ENCODE measurements around the gene PAXIP1.

Gene PAXIP1

DNA sequence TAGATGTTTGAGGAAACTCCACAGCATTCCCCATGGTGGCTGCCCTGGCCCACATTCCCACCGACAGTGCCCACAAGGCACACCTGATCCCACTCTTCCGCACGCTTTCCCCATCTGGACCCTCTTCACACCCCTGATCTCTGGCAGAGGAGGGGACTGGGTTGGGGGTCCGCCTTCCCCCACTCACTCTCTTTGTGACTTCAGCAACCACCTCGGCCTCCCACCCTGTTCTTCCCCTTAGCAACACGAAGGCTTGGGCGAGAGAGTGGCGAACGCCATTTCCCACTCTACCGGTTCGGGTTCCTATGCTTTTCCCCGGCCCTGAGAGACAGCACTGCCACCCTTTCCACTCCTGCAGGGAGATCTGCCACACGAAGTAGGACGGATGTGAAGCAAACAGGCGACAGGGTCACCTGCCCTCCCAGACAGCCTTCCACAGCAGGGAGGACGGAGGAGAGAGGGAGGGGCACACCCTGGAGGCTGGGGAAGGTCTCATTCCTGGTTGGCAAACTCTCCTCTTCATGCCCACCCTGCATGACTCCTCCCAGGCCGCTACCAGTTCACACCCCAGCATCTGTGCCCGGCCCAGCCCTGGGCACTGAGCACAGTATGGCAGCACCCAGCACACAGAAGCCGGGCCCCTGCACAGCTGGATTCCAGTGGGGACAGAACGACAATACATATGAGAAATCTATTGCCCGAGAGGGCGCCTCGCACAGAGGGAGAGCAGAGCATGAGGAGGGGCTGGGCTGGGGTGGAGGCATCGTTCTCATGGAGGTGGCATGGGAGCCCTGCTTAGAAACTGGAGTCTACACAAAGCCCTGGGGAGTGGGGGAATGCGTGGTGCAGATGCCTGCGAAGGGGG is 93.5 kb downstream of the PAXIP1 start:
- POLR2A ChIA-PET = no interaction called here

GRCh38 chr7:154907651-154908620 is 95.0 kb downstream of the PAXIP1 start:
- DNase-seq (ENCODE audit: extremely low spot score) = no peak
- no peak for TF ChIP-seq CTCF (IDR thresholded peaks at IDR 0.05; ENCODE audit: control extremely low read depth, extremely low read depth, low read depth, missing control alignments)
- CTCF ChIA-PET = interaction anchor here (0.6 to 1.5 kb wide), 2 partner anchors 9 to 20 kb away, joined by 3 to 5 read pairs; no protein-coding TSS in a partner anchor
- POLR2A ChIA-PET = no interaction called here

More for the DNA sequence above, 93.5 kb downstream of the PAXIP1 start:
- DNase-seq (ENCODE audit: extremely low spot score) = no peak
- CTCF ChIA-PET = interaction anchor here (2.1 kb wide), 1 partner anchor 18 kb away, joined by 9 read pairs; no protein-coding TSS in a partner anchor
- TF ChIP-seq CTCF (IDR thresholded peaks at IDR 0.05; ENCODE audit: control extremely low read depth, extremely low read depth, low read depth, missing control alignments) = no peak

- POLR2A ChIA-PET = no interaction called here
- no peak for TF ChIP-seq CTCF (IDR thresholded peaks at IDR 0.05; ENCODE audit: control extremely low read depth, extremely low read depth, low read depth, missing control alignments)
- DNase-seq (ENCODE audit: extremely low spot score) = no peak
- CTCF ChIA-PET = interaction anchor here (1.0 to 1.5 kb wide), 2 partner anchors 9 to 10 kb away, joined by 3 read pairs; no protein-coding TSS in a partner anchor
Observed at GRCh38 chr7:154906736-154907355, 96.1 kb downstream of the PAXIP1 start.

GRCh38 chr7:154906201-154906600 is 96.7 kb downstream of the PAXIP1 start:
- DNase-seq (ENCODE audit: extremely low spot score) = no peak
- CTCF ChIA-PET = interaction anchor here (1.5 kb wide), 1 partner anchor 11 kb away, joined by 3 read pairs; no protein-coding TSS in a partner anchor
- POLR2A ChIA-PET = no interaction called here
- no peak for TF ChIP-seq CTCF (IDR thresholded peaks at IDR 0.05; ENCODE audit: control extremely low read depth, extremely low read depth, low read depth, missing control alignments)

GRCh38 chr7:154905615-154906014 is 97.3 kb downstream of the PAXIP1 start:
- TF ChIP-seq CTCF (IDR thresholded peaks at IDR 0.05; ENCODE audit: control extremely low read depth, extremely low read depth, low read depth, missing control alignments) = no peak
- DNase-seq (ENCODE audit: extremely low spot score) = no peak
- CTCF ChIA-PET = interaction anchor here (1.0 to 3.5 kb wide), 2 partner anchors 8 to 110 kb away, joined by 3 to 17 read pairs; no protein-coding TSS in a partner anchor
- POLR2A ChIA-PET = no interaction called here

DNA sequence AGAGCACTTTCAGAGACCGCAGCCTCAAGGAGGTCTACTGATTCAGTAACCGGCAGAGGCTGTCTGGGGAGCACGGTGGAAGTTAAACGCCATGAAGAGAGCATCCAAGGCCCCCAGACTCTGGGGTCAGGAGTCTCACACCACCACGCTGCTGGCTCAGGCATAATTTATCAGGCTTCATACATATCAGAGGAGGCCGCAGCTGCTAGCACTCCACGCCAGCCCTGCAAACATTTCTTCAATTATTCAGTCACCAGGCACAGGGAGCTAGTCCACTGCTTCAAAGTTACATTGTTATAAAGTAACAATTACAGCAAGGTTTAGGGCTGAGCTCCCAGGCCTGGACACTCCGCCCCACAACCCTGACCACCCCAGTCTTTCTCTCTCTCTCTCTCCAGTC is 97.8 kb downstream of the PAXIP1 start:
- CTCF ChIA-PET = interaction anchor here (1.0 to 3.5 kb wide), 2 partner anchors 9 to 110 kb away, joined by 3 to 17 read pairs; no protein-coding TSS in a partner anchor
- no peak for TF ChIP-seq CTCF (IDR thresholded peaks at IDR 0.05; ENCODE audit: control extremely low read depth, extremely low read depth, low read depth, missing control alignments)
- POLR2A ChIA-PET = no interaction called here
- no peak for DNase-seq (ENCODE audit: extremely low spot score)
